Testis (tissue), 2 donors: ENCODE data around the gene CNTFR.
A peak's percentile ranks its signal among the peaks of the same experiment; 100 is the strongest.

Experiments
- CTCF ChIP-seq, 3 experiments: fragments of 450-650 bp in 2 of 3; fragments of 200-600 bp in 1 of 3; sonication (generic) in 1 of 3; IDR thresholded peaks; one replicate each; pipeline ENCODE4 v1.5.1; 2016 to 2019; ENCODE audit warnings: antibody characterized with exemption in 3 of 3, mild to moderate bottlenecking in 2 of 3, moderate library complexity in 1 of 3
- POLR2A ChIP-seq: fragments of 450-650 bp; IDR thresholded peaks from one replicate; pipeline ENCODE4 v1.6.1; 2017; ENCODE audit warnings: antibody characterized with exemption, mild to moderate bottlenecking, moderate library complexity

- peak; percentile 78 to 80 (median 79) for TF ChIP-seq CTCF (IDR thresholded peaks at IDR 0.05)
- no peak for TF ChIP-seq POLR2A
These were observed 41.4 kb downstream of the CNTFR start for GRCh38 chr9:34547960-34548611.
